H1 (cell line): ENCODE results near the gene GIMAP5.

Experiments used
- EP300 ChIP-seq, 2 experiments: IDR thresholded peaks; 1 replicate in 1 of 2; 2 replicates in 1 of 2; pipeline ENCODE4 v1.6.1; 2011 to 2012; ENCODE audit warnings: low read depth in 2 of 2, low read length in 2 of 2, mild to moderate bottlenecking in 2 of 2, borderline replicate concordance in 1 of 2, inconsistent platforms in 1 of 2, moderate library complexity in 1 of 2
- TEAD4 ChIP-seq: IDR thresholded peaks from 2 replicates; pipeline ENCODE4 v1.6.1; 2012; ENCODE audit warnings: low read depth, low read length, inconsistent platforms, mixed read lengths
- ZNF274 ChIP-seq: IDR thresholded peaks from 2 replicates; pipeline ENCODE4 v1.7.0; 2012; ENCODE audit warnings: low read length, borderline replicate concordance; ENCODE audit errors: extremely low read depth
- TF ChIP-seq, protein P1 (sequence below): IDR thresholded peaks from 2 replicates; pipeline ENCODE4 v1.6.1; 2012; ENCODE audit warnings: inconsistent platforms
- TF ChIP-seq, protein P2 (sequence below), 3 experiments: IDR thresholded peaks; 1 replicate in 2 of 3; 2 replicates in 1 of 3; pipeline versions ENCODE4 v1.5.1 to v1.6.1; 2011; ENCODE audit warnings: low read length in 3 of 3, mild to moderate bottlenecking in 3 of 3, inconsistent platforms in 2 of 3, low read depth in 1 of 3, moderate library complexity in 1 of 3; ENCODE audit not compliant: insufficient read depth in 1 of 3; ENCODE audit errors: control extremely low read depth in 1 of 3

DNA sequence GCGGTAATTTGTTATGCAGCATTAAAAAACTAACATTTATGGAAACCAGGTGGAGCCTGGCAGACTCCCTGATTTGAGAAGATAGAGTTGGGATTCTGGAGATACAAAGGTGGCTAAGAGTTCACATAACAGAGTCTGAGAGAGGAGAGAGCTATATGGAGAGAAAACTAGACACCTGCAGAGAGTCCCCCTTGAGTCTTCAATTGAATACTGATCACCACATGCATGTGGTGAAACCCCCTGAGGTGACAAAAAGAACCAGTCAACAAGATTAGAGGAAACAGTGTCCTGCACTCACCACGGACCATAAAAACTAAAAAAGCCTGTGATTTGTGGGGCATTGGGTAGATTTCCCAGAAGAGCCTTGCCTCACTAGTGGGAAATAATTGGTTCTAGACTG, 41.6 kb upstream of the GIMAP5 start:
- TF ChIP-seq, protein P1, sequence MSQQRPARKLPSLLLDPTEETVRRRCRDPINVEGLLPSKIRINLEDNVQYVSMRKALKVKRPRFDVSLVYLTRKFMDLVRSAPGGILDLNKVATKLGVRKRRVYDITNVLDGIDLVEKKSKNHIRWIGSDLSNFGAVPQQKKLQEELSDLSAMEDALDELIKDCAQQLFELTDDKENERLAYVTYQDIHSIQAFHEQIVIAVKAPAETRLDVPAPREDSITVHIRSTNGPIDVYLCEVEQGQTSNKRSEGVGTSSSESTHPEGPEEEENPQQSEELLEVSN, result no peak
- TF ChIP-seq ZNF274 (no peak), EP300 (IDR thresholded peaks at IDR 0.05; ENCODE audit: borderline replicate concordance in 1 of 2, low read depth in 2 of 2, low read length in 2 of 2) (no peak), TEAD4 (no peak)
- TF ChIP-seq, protein P2, sequence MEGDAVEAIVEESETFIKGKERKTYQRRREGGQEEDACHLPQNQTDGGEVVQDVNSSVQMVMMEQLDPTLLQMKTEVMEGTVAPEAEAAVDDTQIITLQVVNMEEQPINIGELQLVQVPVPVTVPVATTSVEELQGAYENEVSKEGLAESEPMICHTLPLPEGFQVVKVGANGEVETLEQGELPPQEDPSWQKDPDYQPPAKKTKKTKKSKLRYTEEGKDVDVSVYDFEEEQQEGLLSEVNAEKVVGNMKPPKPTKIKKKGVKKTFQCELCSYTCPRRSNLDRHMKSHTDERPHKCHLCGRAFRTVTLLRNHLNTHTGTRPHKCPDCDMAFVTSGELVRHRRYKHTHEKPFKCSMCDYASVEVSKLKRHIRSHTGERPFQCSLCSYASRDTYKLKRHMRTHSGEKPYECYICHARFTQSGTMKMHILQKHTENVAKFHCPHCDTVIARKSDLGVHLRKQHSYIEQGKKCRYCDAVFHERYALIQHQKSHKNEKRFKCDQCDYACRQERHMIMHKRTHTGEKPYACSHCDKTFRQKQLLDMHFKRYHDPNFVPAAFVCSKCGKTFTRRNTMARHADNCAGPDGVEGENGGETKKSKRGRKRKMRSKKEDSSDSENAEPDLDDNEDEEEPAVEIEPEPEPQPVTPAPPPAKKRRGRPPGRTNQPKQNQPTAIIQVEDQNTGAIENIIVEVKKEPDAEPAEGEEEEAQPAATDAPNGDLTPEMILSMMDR (IDR thresholded peaks at IDR 0.05; ENCODE audit: control extremely low read depth in 1 of 3, insufficient read depth in 1 of 3, low read depth in 1 of 3, low read length in 3 of 3), result no peak
